Thoracic aorta (tissue), 2 donors: Measurements from ENCODE around the gene GJB6. TPM values are rescaled to one million over a fixed set of nuclear protein-coding genes. Genes with fewer than 3 reads are reported as not detected.

ENCODE experiments used
- ATAC-seq: fragments of 150-250 bp; one replicate; pipeline ENCODE4 v1.8.0; 2017; ENCODE audit warnings: low read depth; ENCODE audit not compliant: insufficient number of reproducible peaks, low FRiP score
- DNase-seq: peaks from one replicate; pipeline ENCODE4 v3.0.0-alpha.2; 2020; ENCODE audit warnings: low spot score
- H3K27ac ChIP-seq, 2 donors: fragments of 200-600 bp; sonication (generic); 1 replicate in 1 of 2; 2 replicates in 1 of 2; pipeline ENCODE4 v1.5.1; 2016; ENCODE audit warnings: mild to moderate bottlenecking in 2 of 2, moderate library complexity in 2 of 2
- H3K27me3 ChIP-seq: fragments of 200-600 bp; sonication (generic); replicated peaks from 2 replicates; pipeline ENCODE4 v1.6.0; 2016; ENCODE audit warnings: mild to moderate bottlenecking; ENCODE audit not compliant: insufficient read depth
- H3K36me3 ChIP-seq: fragments of 200-600 bp; sonication (generic); one replicate; pipeline ENCODE4 v1.5.1; 2016
- H3K4me1 ChIP-seq, 2 donors: fragments of 200-600 bp; sonication (generic); 1 replicate in 1 of 2; 2 replicates in 1 of 2; pipeline versions ENCODE4 v1.5.1 to v1.6.0; 2016; ENCODE audit warnings: low read depth in 2 of 2, mild to moderate bottlenecking in 1 of 2; ENCODE audit not compliant: control insufficient read depth in 1 of 2
- H3K4me3 ChIP-seq: fragments of 200-600 bp; sonication (generic); 2 replicates; pipeline ENCODE4 v1.5.1; 2016; ENCODE audit warnings: mild to moderate bottlenecking
- H3K9me3 ChIP-seq: fragments of 200-600 bp; sonication (generic); 2 replicates; pipeline ENCODE4 v1.5.1; 2016
- total RNA-seq, 2 donors: library from RNA; depleted of rRNA; stranded (reverse); fragments of >200 nt; gene quantifications; one replicate each; pipeline versions ENCODE4 v1.1.0 to v1.2.3, GENCODE V29; 2016
- TF ChIP-seq, protein P1 (sequence below): fragments of 200-600 bp; sonication (generic); IDR thresholded peaks from one replicate; pipeline ENCODE4 v1.5.1; 2019; ENCODE audit warnings: antibody characterized with exemption

The GJB6 gene
- total RNA-seq, 2 donors from 2014 or later = not detected

DNA sequence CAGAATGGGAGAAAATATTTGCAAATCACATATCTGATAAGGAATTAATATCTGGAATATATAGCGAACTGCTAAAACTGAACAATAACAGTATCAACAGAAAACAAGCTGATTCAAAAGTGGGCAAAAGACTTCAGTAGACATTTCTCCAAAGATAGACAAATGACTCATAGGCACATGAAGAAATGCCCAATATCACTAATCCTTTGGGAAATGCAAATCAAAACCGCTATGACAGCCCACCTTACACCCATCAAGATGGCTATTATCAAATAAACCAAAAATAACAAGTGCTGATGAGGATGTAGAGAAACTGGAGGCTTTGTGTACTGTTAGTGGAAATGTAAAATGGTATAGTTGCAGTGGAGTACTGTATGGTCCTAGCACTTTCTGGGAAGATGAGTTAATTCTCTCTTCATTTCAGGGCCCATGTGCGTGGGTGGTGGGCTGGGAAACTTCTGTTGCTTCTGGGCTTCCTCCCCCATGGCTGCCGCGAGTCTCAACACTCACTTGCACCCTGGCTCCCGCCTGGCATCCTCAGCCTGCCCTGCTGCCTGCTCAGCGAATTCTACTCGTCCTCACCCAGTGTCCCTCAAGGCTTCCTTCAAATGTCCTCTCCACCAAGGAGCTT lies 58.9 kb downstream of the GJB6 start:
- no peak for DNase-seq
- Histone ChIP-seq H3K9me3 (no peaks in the 10 kb centered on the region), H3K27ac (no peak overlapping the region), H3K36me3 (no peaks in the 10 kb centered on the region), H3K4me3 (no peak overlapping the region), H3K27me3 (no peaks in the 10 kb centered on the region), H3K4me1 (peaks cover 0 to 5% of the 10 kb centered on the region in 2 donors)
- TF ChIP-seq, protein P1, sequence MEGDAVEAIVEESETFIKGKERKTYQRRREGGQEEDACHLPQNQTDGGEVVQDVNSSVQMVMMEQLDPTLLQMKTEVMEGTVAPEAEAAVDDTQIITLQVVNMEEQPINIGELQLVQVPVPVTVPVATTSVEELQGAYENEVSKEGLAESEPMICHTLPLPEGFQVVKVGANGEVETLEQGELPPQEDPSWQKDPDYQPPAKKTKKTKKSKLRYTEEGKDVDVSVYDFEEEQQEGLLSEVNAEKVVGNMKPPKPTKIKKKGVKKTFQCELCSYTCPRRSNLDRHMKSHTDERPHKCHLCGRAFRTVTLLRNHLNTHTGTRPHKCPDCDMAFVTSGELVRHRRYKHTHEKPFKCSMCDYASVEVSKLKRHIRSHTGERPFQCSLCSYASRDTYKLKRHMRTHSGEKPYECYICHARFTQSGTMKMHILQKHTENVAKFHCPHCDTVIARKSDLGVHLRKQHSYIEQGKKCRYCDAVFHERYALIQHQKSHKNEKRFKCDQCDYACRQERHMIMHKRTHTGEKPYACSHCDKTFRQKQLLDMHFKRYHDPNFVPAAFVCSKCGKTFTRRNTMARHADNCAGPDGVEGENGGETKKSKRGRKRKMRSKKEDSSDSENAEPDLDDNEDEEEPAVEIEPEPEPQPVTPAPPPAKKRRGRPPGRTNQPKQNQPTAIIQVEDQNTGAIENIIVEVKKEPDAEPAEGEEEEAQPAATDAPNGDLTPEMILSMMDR = no peak
- ATAC-seq = no peak

Other genes starting within 250 kb of the GJB6 start
- under 1 TPM in 1 of 2 donors, not detected in 1; under 0.01 TPM for gene GJA3, start 71.3 kb downstream of the GJB6 start, total RNA-seq
- 1 to 10 TPM in 1 of 2 donors, under 1 TPM in 1; 0.27 to 1.1 TPM for gene GJB2, start 39.4 kb downstream of the GJB6 start, total RNA-seq